ENCODE results near the gene ARHGAP26. TPM values are rescaled to one million over a fixed set of nuclear protein-coding genes. Genes with fewer than 3 reads are reported as not detected.

Gene ARHGAP26
- total and polyA plus RNA-seq, 2 donors (not counting 3 experiments of a cell fraction or from before 2014, with no cell fraction given): 3.1 to 16.2 TPM

DNA sequence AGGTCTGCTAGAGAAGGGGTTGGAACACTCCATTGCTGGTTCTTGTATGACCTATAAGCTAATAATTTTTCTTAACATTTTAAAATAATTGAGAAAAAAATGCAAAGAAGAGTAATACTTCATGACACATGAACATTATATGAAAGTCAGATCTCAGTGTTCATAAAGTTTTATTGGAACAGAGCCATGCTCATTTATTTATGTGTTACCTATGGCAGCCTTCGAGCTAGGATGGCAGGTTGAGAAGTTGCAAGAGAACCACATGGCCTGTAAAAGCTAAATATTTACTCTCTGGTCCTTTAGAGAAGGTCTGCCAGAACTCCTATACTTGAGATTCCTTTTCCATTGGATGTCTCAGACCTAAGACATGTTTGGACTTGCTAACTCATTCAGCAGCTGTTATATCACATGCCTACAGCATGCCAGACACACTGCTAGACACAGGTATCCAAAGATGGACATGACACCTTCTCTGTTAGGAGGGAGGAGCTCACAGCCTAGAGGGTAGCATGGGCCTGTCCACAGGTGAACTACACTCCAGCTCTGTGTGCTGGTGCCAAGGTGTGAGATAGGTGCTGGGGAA lies 304.3 kb downstream of the ARHGAP26 start:
- CTCF ChIA-PET: interaction anchor here (2.3 kb wide), 1 partner anchor 10 kb away, joined by 10 read pairs; no protein-coding TSS in a partner anchor
- Histone ChIP-seq H3K79me2 (ENCODE audit: control insufficient read depth, insufficient read depth, low read length) (no peaks in the 10 kb centered on the region), H3K4me1 (ENCODE audit: control insufficient read depth, extremely low read depth, insufficient read depth, low read length) (no peaks in the 10 kb centered on the region), H3K27ac (ENCODE audit: insufficient read depth, low read depth, low read length) (no peak overlapping the region), H2AFZ (ENCODE audit: low read depth, low read length) (no peak overlapping the region), H3K9me1 (replicated peaks; ENCODE audit: control insufficient read depth, extremely low read depth, insufficient read depth, low read length) (no peaks in the 10 kb centered on the region), H3K9me3 (replicated peaks; ENCODE audit: control insufficient read depth, insufficient read depth, low read length) (no peaks in the 10 kb centered on the region), H3K36me3 (ENCODE audit: control insufficient read depth in 2 of 2, extremely low read depth in 1 of 2, insufficient read depth in 2 of 2, low read length in 2 of 2) (no peaks in the 10 kb centered on the region), H3K4me3 (replicated peaks in 1 of 3; ENCODE audit: insufficient read depth in 1 of 3, low read depth in 1 of 3, low read length in 3 of 3) (no peak overlapping the region), H4K20me1 (replicated peaks; ENCODE audit: control insufficient read depth, extremely low read depth, insufficient read depth, low read length) (no peaks in the 10 kb centered on the region), H3K4me2 (ENCODE audit: insufficient read depth, low read length) (no peak overlapping the region), H3K9ac (replicated peaks; ENCODE audit: extremely low read depth, insufficient read depth, low read length) (no peak overlapping the region), H3K27me3 (ENCODE audit: control insufficient read depth in 2 of 2, insufficient read depth in 2 of 2, low read length in 2 of 2) (no peaks in the 10 kb centered on the region)
- FAIRE-seq: no peak
- no peak for DNase-seq (ENCODE audit: low read depth, low spot score)
- TF ChIP-seq POLR2A (IDR thresholded peaks at IDR 0.05; ENCODE audit: low read depth, low read length): no peak
- TF ChIP-seq CTCF (IDR thresholded peaks at IDR 0.05; ENCODE audit: extremely low read depth in 1 of 2, insufficient read depth in 1 of 2, low read depth in 1 of 2, low read length in 2 of 2): no peak
- no peak for TF ChIP-seq POLR2AphosphoS5 (IDR thresholded peaks at IDR 0.05; ENCODE audit: insufficient read depth, low read depth, low read length)
- TF ChIP-seq EZH2 (IDR thresholded peaks at IDR 0.05; ENCODE audit: borderline replicate concordance, low read depth, low read length, severe bottlenecking): no peak
- TF ChIP-seq MYC (IDR thresholded peaks at IDR 0.05; ENCODE audit: low read depth, low read length): no peak
- TF ChIP-seq FOS (IDR thresholded peaks at IDR 0.05; ENCODE audit: borderline replicate concordance, insufficient read depth, low read length): no peak
- TF ChIP-seq GATA2 (IDR thresholded peaks at IDR 0.05; ENCODE audit: insufficient read depth, insufficient read length, low read depth, low read length): no peak
- no peak for TF ChIP-seq JUN (IDR thresholded peaks at IDR 0.05; ENCODE audit: borderline replicate concordance, insufficient read depth, insufficient read length, low read depth)
- TF ChIP-seq MAX (IDR thresholded peaks at IDR 0.05; ENCODE audit: insufficient read depth, insufficient read length): no peak
- BruUV-seq (replicated peaks): no TSS peak
- dilution Hi-C loops (cut with MboI; ENCODE audit: extremely low pct_ligation_motif_present, low sequenced_read_pairs) (no loop called here), intact Hi-C loops (cut with micrococcal nuclease) (no loop called here)
- POLR2A ChIA-PET: no interaction called here
